RPMI7951 (cell line): ENCODE data around the gene ASCC1. TPM values are rescaled to one million over a fixed set of nuclear protein-coding genes. Genes with fewer than 3 reads are reported as not detected.
A peak's percentile ranks its signal among the peaks of the same experiment; 100 is the strongest.
"Not testable (repeated sequence)": the region's sequence is repeated elsewhere in the genome, so short reads cannot be mapped to it uniquely, and the experiment has no call there.

Experiments
- DNase-seq: peaks from one replicate; pipeline ENCODE4 v3.0.0-alpha.2; 2012; ENCODE audit warnings: low read depth
- total RNA-seq: library from RNA; depleted of rRNA; stranded (reverse); fragments of >200 nt; shearing (Covaris generic); gene quantifications from 2 replicates; pipeline ENCODE4 v1.2.3, GENCODE V29; 2014

The ASCC1 gene
- total RNA-seq, 1 experiment from 2014 or later, result 40.3 TPM

DNA sequence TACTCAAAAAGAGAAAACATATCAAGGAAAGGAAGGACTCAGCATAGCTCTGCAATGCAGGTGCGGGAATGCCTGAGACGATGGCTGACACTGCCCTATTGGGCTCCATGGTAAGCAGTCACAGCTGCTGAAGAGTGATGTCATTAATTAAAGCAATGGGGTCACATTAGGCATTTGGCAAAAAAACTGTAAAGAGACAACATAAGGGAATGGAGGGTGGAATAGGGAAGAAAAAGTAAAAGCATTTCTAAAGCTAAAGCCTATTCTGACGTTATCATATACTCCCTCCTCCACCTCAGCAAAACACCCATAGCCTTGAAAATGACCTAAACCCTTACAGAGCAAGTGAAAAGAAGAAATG lies 89.2 kb downstream of the ASCC1 start:
- DNase-seq, result no peak

DNA sequence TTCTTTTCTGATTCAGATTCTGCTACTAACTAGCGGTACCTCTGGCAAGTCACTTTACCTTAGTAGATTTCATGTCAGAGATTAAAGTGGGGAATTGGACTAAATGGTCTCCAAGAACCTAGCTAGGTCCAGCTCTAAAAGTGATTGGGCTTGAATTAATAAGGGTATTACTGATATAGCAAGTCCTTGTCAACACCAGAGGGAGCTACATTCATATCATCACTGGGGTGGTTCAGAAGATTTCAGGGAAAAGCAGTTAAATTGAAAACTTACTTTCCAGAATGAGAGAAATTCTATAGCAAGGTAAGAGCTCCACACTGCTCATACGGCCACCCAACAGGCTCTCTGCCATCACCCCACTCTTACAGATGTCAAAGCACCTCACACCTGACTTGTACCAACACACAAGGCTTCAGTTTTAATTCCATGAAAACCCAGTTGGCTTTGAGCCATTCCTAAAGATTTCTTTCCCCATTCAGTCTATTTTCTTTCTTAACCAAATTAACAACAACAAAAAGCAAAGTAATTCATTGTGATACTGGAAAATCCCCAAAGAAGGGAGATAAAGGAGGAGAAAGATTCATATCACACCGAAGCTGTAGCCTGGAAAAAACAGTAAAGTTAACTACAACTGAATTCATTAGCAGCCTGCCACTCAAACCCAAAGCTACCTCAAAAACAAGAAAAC lies 89.7 kb downstream of the ASCC1 start:
- DNase-seq, result peak; percentile 56

DNA sequence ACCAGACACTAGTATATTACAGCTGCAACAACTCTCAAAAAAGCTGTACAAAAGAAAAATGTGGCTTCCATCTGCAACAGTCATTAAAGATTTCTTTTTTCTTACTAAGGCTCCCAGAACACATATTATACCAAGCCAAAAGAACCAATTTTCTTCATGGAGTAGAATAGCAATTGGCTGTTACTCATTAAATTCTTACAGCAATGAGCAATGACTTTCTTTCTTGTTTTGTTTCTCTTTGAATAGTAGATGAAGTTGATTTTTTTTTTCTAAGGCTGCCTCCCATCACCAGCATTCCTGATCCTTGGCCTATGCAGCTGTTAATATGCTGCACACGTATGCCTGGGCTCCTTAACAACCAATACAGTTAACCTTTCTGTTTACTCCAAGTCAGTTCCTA lies 91.1 kb downstream of the ASCC1 start:
- DNase-seq, result no peak

DNA sequence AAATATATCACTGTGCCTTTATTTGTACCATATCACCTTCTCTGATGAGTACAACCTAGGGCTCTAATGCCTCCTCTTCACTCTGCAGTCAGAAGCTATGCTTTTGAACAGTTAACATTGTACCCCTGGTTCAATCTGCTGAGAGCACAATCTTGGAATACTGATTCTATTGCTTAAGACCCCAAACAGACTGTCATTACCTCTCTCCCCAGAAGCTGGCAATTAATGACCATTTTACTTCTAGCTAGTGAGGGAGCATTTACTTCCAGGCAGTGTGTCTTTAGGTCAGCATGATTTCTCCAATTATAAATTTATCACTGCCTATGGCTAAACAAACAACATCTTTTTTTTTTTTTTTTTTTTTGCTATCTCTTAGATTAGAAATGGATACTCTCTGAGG lies 91.7 kb downstream of the ASCC1 start:
- DNase-seq, result no peak

DNA sequence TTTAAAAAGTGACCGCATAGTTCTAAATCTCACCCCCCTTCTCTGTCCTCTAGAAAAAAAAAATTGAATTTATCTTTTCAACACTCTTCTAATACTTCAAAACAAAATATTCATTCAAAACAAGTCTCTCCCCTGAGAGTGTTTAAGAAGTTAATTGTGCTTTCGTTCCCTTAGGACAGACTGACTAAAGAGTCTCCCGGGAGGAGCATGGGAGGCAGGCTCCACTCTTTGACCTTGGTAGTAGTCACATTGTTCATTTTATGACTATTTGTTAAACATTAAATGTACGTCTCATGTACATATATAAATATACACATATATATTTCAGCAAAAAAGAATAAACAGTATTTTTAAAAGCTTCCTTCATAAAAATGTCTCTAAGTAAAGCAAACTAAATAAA lies 92.5 kb downstream of the ASCC1 start:
- no peak for DNase-seq

DNA sequence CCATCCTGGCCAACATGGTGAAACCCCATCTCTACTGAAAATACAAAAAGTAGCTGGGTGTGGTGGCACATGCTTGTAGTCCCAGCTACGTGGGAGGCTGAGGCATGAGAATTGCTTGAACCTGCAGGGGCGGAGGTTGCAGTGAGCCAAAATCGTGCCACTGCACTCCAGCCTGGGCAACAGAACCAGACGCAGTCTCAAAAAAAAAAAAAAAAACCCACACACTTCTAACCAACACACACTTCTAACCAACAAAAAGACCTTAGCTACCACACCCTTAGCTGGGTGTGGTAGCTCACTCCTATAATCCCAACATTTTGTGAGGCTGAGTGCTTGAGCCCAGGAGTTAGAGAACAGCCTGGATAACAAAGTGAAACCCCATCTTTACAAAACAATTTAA lies 93.9 kb downstream of the ASCC1 start:
- no peak for DNase-seq

DNA sequence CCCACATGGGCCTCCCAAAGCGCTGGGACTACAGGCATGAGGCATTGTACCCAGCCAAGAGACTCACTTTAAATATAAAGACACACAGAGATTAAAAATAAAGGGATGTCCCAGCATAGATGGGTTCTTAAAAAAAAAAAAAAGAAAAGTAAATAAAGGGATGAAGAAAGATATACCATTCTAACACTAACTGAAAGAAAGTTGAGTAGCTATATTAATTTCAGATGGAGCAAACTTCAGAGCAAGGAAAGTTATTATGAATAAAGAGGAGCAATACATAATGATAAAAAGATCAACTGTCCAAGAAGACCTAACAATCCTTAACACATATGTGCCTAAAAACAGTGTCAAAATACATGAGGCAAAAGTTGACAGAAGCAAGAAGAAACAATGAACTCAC lies 94.7 kb downstream of the ASCC1 start:
- DNase-seq, result no peak

DNA sequence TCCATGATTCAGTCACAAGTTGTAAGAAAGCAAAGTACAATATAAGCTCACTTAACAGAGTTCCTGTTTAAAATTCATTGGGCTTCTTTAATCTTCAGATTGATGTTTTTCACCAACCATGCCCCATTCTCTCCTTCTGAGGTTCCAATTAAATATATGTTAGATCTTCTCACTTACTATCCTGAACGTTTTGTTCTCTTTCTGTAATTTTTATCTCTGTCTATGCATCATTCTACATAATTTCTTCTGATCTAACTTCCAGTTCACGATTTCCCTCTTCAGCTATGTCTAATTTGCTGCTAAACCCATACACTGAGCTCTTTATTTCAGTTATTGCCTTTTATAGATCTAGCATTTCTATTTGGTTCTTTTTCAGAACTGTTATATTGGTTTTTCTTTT lies 99.7 kb downstream of the ASCC1 start:
- no peak for DNase-seq

DNA sequence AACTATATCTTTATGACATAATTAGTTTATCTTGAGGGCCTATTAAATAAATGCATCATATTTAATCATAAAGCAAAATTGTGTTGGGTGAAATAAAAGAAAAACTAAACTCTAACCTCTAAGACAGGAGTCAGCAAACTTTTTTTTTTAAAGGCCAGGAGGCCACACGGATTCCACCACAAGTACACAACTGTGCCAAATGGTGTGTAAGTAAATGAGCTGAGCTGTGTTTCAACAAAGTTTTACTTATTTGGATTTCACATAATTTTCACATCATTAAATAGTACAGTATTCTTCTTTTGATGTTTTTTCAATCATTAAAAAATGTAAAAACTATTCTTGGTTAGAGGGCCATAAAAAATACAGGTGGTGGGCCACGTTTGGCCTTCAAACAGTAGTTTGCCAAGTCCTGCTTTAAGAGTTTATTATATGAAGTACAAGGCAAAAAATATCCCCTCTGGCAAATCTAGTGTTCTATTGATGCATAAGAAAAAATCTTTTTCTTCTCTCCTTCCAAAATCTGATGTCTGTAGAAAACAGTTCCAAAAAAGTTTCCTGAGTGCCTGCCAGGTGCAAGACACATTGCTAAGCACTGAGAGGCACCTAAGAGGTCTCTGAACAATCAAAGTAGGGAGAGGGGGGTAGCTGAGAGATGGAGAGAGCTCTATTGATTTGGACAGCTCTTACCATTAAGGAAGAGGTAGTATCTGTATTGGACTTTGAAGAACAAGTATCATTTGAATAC lies 101.2 kb downstream of the ASCC1 start:
- no peak for DNase-seq

DNA sequence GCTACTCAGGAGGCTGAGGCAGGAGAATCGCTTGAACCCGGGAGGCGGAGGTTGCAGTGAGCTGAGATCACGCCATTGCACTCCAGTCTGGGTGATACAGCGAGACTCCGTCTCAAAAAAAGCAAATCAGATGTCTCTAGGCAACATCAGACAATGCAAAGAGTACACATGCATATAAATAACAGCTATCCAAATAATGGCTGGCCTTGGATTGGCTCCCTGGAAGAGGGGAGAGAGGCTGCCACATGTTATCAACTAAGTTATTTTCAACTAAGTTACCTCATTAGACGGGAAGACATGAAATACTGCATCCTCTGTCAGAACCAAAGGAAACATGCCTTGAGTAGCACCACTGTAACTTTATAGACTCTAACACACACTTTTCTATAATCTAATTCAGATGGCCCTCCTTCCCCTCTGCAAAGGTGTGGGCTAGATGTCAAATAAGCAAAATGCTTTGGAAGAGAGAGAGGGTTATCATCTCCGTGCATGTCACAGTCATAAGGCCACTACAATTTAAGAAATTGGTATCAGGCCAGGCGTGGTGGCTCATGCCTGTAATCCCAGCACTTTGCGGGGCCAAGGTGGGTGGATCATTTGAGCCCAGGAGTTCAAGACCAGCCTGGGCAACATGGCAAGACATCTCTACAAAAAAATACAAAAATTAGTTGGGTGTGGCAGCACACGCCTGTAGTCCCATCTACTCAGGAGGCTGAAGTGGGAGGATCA lies 105.2 kb downstream of the ASCC1 start:
- no peak for DNase-seq

DNA sequence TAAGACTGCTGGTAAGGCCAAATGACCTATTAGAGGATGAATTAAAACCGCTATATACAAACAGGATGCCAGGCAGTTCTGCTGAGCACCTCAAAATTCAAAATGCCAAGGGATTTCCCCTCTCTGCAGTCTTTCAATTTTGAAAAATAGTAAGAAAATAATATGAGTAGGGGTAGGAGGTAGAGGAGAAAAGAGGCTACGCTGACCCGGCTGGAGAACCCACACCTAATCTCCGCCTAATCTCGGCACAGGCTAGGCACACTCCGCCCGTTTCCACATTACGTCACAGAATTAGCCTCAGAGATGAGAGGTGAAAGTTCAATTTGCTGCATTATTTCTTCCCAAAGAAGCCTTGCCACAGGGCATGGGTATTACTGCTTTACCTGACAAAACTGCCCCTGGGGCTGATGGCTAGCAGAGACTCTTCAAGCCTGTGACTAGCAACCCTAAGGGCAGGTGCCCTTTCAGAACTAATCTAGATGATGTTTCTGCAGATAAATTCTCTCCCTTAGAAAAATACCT lies 106.4 kb downstream of the ASCC1 start:
- DNase-seq, result no peak

DNA sequence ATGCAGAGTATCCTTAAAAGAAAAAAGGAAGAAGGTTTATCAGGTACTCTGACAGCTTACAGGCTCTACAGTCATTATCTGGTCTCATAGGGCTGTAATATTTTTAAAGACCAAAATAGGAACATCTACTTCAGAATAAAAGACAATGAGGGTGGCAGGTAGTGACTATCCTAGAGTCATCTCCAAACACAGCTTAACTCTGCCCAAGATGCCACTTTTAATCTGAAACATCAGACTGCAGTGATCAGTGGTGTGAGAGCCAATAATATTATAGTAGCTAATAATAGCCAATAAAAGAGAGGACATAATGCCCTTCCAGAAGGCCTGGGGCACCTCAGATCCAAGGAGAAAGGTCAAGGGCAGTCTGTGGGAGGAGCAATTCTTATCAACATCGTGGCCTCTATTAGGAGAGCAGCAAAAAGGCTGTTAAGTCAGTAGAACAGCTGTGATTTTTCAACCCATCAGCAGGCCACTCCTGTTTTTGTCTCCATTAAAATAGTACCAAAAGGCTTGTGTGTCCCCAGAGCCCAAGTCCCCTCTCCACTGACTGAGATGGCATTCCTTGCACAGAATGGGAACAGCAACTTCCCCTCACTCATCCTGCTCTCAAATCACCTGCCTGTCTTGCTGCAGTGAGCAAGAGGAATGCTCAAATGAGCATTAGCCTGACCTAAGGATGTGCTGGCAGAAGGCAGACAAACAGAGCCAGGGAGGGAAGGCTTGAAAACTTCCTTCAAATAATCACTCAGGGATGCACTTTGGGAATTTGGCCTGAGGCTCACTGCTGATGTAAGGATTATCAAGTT lies 107.0 kb downstream of the ASCC1 start:
- no peak for DNase-seq

DNA sequence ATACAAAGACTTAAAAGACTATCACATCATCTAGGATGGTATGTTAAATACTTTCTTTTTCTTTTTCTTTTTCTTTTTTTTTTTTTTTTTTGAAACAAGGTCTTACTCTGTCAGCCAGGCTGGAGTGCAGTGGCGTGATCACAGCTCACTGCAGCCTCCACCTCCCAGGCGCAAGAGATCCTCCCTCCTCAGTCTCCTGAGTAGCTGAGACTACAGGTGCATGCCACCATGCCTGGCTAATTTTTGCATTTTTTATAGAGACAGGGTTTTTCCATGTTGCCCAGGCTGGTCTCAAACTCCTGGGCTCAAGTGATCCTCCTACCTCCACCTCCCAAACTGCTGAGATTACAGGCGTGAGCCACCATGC lies 108.1 kb downstream of the ASCC1 start:
- not testable (repeated sequence) for DNase-seq

DNA sequence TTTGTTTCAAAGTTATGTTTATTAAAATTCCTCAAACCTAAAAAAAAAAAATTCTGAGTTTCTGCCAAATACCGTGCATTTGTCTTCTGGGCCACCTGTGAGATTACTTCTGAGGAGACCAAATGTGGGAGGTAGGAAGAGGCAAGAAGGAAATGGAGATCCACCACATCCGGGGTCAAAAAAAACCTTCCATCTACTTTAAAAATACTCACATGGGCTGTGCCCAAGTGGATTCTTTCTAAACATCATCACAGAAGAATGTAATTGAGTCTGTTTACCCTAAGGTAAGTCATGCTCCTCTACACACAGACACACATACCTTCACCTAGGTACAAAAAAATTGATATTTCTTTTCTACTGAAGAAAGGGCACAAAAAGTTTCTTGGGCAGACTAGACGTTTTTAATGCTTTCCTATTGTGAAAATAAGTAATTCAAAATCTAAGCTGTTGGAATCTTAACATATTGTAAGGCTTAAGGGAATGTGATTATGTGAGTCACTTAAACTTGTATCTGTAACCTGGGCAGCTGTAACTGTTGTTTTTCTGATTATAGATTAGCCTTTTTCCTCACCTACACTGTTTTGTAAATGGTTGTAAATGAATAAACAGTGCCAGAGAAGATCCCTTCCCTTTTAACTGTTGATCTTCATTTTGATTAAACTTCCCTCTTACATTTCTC lies 108.6 kb downstream of the ASCC1 start:
- DNase-seq, result no peak

DNA sequence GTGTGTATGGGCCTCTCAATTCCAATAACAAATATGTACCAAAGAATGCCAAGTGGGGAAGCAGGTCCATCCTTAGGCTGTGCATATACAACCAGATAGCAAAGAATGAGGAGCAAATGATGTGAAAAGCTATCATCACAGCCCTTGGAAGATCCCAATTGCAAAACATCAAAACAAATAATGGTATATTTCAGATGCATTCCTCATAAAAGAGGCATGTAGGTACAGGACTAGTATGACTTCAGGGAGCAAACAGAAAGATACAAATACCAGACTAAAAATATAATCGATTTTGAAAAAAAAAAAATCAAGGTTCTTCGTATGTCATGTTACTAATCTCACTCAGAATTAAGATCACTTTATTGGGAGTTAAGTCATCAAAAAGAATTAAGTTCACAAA lies 109.2 kb downstream of the ASCC1 start:
- no peak for DNase-seq

DNA sequence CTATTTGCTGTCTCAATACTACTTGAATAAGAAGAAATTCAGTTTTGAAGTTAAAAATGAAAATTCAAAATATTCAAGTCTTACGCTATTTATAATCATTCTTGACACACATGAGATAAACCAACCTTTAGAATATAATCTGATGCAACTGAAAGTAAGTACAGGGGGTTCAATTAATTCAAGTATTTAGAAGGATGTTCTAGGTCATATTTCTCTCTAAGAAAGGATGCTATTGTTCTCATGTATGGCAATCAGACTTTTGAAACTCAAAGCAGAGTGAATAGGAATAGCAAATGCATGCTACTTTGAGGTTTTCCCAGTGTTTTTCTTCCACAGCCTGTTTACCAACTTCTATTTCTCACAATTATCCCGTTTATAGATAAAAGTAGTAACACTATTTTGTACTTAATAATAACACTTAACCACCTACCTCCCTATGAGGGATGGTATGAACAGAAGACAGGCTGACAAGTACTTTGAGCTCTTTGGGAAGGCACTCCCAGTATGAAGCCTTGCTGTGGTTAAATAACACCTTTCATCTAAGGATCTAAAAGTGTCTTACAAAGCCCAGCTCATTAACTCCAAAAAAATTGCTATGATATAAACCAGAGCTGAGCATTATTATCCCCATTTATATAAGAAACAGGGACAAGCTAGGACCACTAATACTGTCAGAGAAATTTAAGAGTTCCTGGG lies 109.8 kb downstream of the ASCC1 start:
- no peak for DNase-seq

DNA sequence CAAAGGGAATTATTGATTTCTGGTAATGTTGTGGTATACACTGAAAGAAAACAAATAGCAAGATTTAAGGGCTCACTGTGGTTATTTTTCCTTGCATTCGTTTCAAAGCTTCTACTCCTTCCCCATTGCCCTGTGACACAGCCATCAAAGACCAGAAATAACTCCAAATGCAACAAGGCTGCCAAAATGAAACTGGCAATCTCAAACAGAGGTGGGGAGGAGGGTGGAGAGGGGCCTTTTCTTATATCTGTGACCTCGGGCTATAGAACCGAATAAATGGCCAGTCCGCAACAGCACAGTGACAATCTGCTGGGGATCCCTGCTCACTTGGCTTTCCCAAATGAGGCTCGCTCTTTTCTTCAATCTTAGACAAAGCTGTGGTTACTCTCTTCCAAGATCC lies 110.4 kb downstream of the ASCC1 start:
- no peak for DNase-seq

DNA sequence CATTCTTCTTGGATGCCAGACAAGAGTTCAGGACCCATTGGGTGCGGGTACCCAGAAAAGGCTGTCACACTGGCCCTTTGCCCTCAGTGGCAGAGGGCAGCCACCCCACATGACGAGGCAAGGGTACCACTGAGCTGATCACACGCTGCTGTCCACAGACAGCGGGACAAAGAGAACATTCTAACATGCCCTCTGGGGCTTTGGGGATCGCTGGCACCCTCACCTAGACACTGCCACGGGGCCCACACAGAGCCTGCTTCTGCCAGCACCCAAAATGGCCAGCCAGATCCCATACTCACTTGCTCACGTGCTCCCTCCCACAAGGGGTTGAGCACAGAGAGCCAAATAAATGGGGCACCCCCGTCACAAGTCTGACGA lies 111.0 kb downstream of the ASCC1 start:
- DNase-seq, result no peak

DNA sequence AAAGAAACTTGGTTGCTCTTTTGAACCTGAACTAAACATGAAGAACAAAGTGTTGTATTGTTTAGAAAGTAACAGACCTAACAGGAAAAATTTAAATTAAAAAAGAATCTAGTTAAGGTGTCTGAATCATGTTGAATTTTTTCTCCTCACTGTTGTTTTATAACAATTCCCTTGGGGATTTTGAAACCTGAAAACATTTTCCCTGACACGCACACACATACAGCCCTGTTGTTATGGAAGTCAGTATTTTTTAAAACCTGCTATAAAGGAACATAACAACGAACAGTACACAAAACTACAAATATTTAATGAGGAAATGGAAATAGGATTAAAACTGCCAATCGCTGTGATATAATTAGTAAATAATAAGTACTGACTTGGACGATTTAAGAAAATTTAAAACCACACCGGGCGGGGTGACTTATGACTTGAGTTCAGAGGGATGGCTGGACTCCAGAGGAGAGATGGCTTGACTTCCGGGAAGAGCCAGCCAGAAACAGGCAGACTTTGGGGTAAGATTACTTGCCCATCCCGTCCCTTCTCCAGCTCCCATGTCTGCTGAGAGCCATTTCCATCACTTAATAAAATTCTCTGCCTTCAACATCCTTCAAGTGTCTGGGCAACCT lies 111.5 kb downstream of the ASCC1 start:
- peak; percentile 10 for DNase-seq

DNA sequence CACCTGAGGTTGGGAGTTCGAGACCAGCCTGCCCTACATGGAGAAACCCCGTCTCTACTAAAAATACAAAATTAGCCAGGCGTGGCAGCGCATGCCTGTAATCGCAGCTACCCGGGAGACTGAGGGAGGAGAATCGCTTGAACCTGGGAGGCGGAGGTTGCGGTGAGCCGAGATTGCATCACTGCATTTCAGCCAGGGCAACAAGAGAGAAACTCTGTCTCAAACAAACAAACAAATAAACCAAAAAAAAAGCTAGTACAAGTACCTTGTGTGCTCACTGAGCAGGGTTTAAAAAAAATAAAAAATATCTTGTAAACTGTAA lies 116.5 kb downstream of the ASCC1 start:
- DNase-seq, result no peak
